Measurements from ENCODE around the gene PTPN21. TPM values are rescaled to one million over a fixed set of nuclear protein-coding genes. Genes with fewer than 3 reads are reported as not detected.

The PTPN21 gene
- total RNA-seq, 1 experiment from 2014 or later: 15.0 TPM

DNA sequence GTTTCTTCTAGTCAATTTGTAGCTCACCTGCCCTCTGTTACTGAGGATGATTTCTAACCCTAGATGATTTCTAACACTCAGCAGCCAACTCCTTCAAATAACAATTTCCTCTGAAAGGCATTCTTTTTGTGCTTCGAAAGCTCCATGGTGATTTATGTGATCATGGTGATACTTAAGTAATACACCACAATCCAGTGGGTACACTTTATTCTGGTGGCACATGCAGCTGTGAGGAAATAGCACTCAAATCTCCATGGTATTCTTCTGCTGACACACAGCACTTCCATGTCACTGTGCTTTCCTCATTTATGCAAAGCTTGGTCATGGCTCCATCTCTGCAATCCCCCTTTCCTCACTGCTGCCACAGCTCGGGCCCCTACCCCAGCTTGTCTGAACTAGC lies 73.7 kb downstream of the PTPN21 start:
- ChIA-PET POLR2A (no interaction called here), CTCF (no interaction called here)
- no peak overlapping the region for H3K27ac ChIP-seq (ENCODE audit: low read length)
- BruUV-seq (replicated peaks): no TSS peak
- DNase-seq (ENCODE audit: low read depth, low spot score) (no peak), ATAC-seq (no peak)
- intact Hi-C loops (cut with micrococcal nuclease; ENCODE audit: unreplicated experiment): no loop called here
- H3K36me3 ChIP-seq (ENCODE audit: control insufficient read depth, insufficient read depth, low read length): no peaks in the 10 kb centered on the region; the same call in 1 of the 2 replicates
- H3K9me3 ChIP-seq (ENCODE audit: control insufficient read depth, insufficient read depth, low read depth, low read length): no peaks in the 10 kb centered on the region
- in situ Hi-C loops (cut with HindIII; ENCODE audit: low pct_unique_long_range_greater_than_20kb, low sequenced_read_pairs): no loop called here
- H3K4me3 ChIP-seq (ENCODE audit: low read depth in 2 of 2, low read length in 2 of 2): no peak overlapping the region
- no peaks in the 10 kb centered on the region for H3K27me3 ChIP-seq (ENCODE audit: control insufficient read depth, insufficient read depth, low read length)
- no peaks in the 10 kb centered on the region for H3K4me1 ChIP-seq (ENCODE audit: control insufficient read depth, insufficient read depth, low read length)
- TF ChIP-seq SIN3A (IDR thresholded peaks at IDR 0.05; ENCODE audit: borderline replicate concordance, insufficient read depth, low read depth, low read length): no peak
- TF ChIP-seq, protein P1, sequence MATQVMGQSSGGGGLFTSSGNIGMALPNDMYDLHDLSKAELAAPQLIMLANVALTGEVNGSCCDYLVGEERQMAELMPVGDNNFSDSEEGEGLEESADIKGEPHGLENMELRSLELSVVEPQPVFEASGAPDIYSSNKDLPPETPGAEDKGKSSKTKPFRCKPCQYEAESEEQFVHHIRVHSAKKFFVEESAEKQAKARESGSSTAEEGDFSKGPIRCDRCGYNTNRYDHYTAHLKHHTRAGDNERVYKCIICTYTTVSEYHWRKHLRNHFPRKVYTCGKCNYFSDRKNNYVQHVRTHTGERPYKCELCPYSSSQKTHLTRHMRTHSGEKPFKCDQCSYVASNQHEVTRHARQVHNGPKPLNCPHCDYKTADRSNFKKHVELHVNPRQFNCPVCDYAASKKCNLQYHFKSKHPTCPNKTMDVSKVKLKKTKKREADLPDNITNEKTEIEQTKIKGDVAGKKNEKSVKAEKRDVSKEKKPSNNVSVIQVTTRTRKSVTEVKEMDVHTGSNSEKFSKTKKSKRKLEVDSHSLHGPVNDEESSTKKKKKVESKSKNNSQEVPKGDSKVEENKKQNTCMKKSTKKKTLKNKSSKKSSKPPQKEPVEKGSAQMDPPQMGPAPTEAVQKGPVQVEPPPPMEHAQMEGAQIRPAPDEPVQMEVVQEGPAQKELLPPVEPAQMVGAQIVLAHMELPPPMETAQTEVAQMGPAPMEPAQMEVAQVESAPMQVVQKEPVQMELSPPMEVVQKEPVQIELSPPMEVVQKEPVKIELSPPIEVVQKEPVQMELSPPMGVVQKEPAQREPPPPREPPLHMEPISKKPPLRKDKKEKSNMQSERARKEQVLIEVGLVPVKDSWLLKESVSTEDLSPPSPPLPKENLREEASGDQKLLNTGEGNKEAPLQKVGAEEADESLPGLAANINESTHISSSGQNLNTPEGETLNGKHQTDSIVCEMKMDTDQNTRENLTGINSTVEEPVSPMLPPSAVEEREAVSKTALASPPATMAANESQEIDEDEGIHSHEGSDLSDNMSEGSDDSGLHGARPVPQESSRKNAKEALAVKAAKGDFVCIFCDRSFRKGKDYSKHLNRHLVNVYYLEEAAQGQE (IDR thresholded peaks at IDR 0.05; ENCODE audit: insufficient read depth in 1 of 2, low read depth in 2 of 2, low read length in 1 of 2): no peak
- no peak for TF ChIP-seq CTCF (IDR thresholded peaks at IDR 0.05)

DNA sequence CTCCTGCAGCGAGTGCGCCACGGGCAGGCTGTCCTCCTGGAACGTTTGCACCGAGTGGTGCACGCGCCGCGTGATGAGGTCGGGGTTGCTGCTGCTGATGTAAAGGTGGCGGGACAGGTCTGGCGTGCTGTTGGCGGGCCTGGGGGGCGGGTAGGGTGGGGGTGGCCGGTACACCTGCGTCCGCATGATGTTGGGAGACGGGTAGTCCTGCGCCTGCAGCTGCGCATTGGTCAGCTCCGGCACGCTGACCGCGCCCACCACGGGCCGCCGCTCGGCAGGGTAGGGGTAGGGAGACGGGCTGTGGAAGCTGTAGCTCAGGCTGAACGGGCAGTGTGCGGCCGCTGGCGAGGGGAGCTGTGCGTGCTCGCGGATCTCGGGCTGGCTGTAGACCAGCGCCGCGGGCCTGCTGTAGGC lies 75.2 kb downstream of the PTPN21 start:
- Histone ChIP-seq H3K4me3 (ENCODE audit: low read depth in 2 of 2, low read length in 2 of 2) (no peak overlapping the region), H3K36me3 (ENCODE audit: control insufficient read depth, insufficient read depth, low read length) (no peaks in the 10 kb centered on the region; the same call in 1 of the 2 replicates), H3K9me3 (ENCODE audit: control insufficient read depth, insufficient read depth, low read depth, low read length) (no peaks in the 10 kb centered on the region), H3K27me3 (ENCODE audit: control insufficient read depth, insufficient read depth, low read length) (no peaks in the 10 kb centered on the region), H3K27ac (ENCODE audit: low read length) (no peak overlapping the region), H3K4me1 (ENCODE audit: control insufficient read depth, insufficient read depth, low read length) (no peaks in the 10 kb centered on the region)
- ChIA-PET POLR2A (no interaction called here), CTCF (no interaction called here)
- in situ Hi-C loops (cut with HindIII; ENCODE audit: low pct_unique_long_range_greater_than_20kb, low sequenced_read_pairs) (no loop called here), intact Hi-C loops (cut with micrococcal nuclease; ENCODE audit: unreplicated experiment) (no loop called here)
- DNase-seq (ENCODE audit: low read depth, low spot score): no peak
- ATAC-seq: no peak
- BruUV-seq (replicated peaks): no TSS peak
- TF ChIP-seq, protein P1 (IDR thresholded peaks at IDR 0.05; ENCODE audit: insufficient read depth in 1 of 2, low read depth in 2 of 2, low read length in 1 of 2): no peak
- TF ChIP-seq SIN3A (IDR thresholded peaks at IDR 0.05; ENCODE audit: borderline replicate concordance, insufficient read depth, low read depth, low read length) (no peak), CTCF (IDR thresholded peaks at IDR 0.05) (no peak), POLR2AphosphoS5 (IDR thresholded peaks at IDR 0.05; ENCODE audit: low read depth, low read length) (no peak), TCF7L2 (IDR thresholded peaks at IDR 0.05; ENCODE audit: low read depth, low read length) (no peak)
